Stimulated activated CD4-positive, alpha-beta T cell treated with anti-CD3 and anti-CD28 coated beads, Interleukin-2, amount 100 ng/mL, for 48 hours (primary cell): ENCODE results near the gene MAVS.
"Not testable (repeated sequence)": the region's sequence is repeated elsewhere in the genome, so short reads cannot be mapped to it uniquely, and the experiment has no call there.

Experiments used
- DNase-seq, 2 donors: peaks; one replicate each; pipeline ENCODE4 v3.0.0-alpha.2; 2020

The MAVS gene

DNA sequence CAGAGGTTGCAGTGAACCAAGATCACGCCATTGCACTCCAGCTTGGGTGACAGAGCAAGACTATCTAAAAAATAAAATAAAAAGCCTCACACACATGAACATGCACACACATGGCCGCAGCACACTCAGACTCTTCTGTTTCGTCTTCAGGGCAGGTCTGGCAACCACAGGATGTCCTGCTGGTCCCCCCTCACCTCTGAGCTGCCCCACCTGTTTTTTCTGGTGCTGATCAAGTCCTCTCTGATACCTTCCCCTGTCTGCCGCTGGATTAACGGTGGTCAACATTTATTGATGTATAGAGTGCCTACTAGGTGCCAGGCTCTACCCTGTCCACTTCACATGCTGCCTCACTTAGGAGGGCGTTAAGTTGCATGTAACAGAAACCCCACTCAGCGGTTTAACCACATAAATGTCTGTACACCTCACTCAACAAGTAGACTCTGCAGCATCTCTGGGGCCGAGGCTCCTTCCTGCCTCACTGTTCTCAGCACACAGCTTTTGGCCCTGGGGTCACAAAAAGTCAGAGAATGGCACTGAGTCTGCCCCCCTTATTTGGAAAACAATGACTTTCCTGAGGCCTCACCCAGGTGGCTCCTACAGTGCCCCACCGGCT, 30.8 kb upstream of the MAVS start:
- DNase-seq, result no peak

DNA sequence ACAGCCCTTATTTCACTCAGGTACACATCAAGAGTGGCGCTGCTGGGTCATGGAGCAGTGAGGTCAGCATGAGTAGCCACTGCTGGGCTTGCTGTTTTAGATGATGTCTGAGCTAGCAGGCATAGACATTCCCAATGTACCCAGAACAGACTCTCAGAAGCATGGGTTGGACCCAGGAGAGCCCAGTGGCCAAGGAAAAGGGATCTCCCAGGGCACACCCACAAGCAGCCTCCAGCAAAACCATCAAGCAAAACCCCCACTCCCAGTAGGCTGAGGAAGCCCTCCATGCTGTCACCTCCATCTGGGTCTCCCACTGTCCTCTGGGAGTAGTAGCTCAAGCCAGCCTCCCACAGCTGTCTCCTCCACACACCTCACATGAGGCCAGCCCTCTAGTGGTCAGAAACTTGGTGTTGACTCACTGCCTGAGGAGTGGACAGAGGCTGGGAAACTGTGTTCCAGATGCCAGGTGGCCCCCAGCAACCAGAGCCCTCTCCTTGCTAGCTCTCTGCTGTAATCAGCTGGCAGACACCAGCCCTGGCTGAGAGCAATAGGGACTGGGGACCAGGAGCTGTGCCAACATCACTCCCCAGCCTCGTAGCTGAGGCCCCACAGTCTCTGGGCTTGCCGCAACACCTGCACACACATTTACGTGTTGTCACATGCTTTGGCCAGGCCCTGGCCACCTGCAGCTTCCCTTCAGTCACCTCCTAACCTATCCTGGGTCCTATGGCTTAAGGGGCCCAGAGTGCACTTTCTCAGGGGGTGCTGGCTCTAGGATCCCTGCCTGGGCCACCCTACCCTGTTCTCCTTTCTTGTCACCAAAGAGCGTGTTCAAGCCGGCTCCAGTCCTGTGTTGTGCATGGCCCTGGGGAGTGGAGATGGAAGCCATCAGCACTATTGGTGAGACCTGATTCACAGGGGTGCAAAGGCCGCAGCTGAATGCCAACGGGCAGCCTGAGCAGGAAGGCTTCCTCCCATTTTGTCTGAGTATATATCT, 28.2 kb upstream of the MAVS start:
- DNase-seq, result no peak

DNA sequence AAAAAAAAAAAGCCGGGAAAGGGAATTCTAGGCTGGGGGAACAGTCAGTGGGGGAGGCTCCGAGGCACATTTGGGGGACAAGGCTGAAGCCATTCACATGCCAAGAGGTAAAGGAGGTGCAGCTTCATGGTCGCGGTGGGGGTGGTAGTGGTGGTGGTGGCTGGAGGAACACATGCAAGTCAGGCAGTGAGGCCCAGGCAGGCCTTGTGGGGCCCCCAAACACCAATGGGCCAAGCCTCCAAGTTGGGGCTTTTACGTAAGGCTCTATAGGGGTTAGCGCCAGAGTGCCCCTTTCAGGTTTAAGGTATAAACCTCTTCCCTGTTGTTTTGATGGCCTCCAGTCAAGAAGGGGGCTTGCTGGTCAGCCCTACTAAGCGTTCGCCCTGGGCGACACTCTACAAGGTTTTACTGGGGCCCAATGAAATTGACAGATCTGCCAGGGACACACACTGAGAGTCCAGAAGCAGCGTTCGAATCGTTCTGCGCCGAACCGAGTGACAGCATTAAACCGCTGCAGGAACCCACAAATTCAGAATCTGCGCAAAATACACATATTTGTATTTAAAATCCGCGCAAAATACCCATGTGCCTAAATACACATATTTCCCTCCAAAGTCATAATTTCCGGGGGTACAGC, 27.1 kb upstream of the MAVS start:
- no peak for DNase-seq

DNA sequence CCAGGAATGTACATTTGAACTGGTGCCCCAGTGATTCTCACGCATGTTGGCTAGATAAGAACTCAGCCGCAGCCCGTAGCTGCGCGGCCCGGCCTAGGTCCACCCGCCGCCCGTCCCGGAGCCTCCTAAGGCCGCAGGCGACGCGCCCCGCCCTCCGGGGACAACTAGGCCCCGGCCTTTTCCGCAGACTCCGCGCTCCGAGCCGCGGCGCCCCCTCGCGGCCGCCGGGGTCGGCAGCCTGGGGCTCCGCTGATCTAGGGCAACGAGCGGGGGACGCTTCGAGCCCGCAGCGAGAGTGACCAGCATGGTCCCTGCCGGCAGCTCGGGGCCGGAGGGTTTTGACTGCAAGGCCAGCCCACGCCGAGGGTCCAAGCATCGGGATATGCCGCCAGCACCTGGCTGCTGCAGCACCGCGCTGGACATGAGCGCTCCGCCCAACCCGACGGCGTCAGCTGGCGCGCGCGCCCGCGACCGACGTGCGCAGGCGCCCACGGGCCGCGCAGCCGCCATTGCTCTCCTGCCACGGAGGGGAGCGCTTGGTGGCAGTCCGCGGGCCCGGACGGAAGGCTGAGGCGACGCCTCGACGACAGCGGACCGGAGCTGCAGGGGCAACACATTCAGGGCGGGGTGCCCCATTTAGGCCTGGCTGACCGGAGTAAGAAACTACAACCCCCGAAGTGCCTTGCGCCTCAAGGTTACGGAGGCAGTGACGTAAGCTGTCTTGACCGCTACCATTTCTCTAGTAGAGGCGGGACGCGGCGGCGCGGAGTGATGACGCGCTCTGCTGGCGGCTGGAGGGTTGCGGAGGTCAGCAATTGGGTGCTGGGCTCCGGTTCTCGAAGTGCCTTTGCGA, 26.4 kb upstream of the MAVS start, which contains the start of gene AP5S1:
Gene AP5S1 (plus strand): TSS at position 500 of the 853 bp plus-strand sequence. CDS start 1,571 bp downstream, outside the sequence.
- DNase-seq, result peak; percentile 88 to 89

DNA sequence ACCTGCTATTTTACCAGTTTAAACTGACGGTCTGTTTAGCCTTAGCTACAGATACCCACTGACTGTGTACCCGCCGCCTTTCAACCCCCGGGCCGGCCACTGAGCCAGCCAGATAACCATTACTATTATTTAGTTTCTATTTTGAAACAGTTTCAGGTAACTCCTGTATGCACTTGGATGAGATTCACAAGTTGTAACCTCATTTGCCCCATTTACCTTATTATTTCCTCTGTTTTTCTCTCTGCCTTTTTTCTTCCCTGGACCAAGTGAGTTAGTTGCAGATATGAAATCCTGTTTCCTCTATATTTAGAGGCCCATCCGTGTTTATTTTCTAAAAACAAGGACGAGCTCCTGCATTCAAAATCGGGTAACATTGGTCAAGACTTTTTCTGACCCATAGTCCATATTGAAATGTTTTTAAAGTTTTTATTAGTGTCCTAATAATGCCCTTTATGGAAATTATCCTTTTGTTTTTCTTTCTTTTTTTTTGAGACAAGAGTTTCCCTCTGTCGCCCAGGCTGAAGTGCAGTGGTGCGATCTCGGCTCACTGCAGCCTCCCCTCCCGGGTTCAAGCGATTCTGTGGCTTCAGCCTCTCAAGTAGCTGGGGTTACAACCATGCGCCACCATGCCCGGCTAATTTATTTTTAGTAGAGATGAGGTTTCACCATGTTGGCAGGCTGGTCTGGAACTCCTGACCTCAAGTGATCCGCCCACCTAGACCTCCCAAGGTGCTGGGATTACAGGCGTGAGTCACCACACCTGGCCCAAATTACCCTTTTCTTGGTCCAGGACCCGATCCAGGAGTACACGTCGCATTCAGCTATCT, 25.5 kb upstream of the MAVS start:
- no peak for DNase-seq

DNA sequence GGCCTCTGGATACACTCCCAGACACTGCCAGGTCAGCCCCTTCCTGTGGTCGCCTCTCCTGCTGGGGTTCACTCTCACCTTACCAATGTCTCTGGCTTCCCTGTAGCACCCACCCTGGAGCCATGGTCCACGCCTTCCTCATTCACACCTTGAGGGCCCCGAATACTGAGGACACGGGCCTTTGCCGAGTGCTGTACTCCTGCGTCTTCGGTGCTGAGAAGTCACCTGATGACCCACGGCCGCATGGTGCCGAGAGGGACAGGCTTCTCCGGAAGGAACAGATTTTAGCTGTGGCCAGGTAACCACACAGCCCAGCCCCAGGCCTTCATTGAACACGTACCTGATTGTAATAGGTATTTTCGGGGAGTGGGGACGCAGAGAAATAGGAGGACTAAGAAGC, 24.6 kb upstream of the MAVS start:
- no peak for DNase-seq

DNA sequence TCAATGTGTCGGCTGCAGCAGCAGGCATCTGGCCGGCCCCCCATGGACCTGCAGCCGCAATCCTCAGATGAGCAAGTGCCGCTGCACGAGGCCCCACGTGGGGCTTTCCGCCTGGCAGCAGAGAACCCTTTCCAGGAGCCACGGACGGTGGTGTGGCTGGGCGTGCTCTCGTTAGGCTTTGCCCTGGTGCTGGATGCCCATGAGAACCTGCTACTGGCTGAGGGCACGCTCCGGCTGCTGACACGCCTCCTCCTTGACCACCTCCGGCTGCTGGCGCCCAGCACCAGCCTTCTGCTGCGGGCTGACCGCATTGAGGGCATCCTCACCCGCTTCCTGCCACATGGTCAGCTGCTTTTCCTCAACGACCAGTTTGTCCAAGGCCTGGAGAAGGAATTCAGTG, 22.8 kb upstream of the MAVS start:
- DNase-seq, result no peak

DNA sequence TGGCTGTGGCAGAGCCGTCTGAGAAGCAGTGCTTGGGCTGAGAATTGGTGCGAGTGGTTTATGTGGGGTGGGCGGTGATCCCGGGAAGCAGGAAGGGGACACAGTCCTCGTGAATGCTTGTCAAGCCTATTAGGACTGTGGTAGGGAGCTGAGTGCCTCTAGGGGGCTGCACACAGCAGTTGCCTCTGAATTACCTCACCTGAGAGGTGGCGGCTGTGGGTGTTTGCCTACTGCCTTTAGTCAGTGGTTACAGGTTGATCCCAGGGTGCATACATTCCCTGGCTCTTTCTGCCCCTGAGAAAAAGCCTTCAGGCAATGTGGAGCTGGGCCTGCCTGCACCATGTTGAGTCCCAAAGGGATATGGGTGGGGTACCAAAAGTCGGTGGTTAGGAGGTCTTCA, 21.1 kb upstream of the MAVS start:
- DNase-seq, result no peak

DNA sequence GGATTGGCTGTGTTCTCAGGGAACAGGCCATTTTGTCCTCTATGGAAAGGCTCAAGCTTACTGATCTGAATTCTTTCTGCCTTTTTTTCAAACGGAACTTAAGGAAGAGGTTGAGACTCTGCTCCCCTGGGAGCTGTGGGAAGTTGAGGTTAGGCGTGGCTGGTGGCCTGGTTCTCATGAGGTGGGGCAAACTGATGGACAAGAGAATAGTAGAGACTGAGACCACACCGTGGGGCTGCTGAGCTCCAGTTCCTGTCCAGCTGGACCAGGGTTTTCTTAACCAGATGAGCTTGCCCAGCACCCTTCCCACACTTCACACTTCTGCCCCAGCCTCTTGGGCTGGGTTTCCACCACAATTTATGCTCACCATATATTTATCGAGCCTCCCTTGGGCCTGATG, 20.2 kb upstream of the MAVS start:
- no peak for DNase-seq

DNA sequence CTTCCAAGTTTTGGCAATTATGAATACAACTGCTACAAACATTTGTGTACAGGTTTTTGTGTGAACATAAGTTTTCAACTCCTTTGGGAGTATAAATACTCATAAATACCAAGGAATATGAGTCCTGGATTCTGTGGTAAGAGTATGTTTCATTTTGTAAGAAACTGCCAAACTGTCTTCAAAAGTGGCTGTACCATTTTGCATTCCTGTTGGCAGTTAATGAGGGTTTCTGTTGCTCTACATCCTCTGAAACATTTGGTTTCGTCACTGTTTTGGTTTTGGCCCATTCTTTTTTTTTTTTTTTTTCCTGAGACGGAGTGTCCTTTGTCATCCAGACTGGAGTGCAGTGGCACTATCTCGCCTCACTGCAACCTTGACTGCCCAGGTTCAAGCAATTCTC, 17.8 kb upstream of the MAVS start:
- DNase-seq, result no peak

DNA sequence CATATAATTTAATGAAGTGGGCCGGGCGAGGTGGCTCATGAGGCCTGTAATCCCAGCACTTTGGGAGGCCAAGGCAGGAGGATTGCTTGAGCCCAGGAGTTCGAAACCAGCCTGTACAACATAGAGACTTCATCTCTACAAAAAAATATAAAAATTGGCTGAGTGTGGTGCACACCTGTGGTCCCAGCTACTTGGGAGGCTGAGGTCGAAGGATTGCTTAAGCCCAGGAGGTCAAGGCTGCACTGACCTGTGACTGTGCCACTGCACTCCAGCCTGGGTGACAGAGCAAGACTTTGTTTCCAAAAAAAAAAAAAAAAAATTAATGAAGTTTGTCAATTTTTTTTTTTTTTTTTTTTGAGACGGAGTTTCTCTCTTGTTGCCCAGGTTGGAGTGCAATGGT, 16.7 kb upstream of the MAVS start:
- DNase-seq, result not testable (repeated sequence)

DNA sequence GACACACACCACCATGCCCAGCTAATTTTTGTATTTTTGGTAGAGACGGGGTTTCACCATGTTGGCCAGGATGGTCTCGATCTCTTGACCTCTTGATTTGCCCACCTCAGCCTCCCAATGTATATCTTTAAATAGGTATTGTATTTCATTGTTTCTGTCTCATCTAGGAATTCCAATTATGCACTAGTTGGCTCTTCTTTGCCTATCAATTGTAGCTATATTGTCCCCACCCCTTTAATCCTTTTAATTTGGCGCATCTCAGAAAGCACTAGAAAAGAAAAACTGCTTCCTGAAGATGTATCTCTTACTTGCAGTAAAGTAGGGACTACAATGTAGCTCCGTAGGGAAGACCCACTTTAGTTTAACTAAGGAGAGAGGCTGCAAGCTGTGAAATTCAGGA, 10.5 kb upstream of the MAVS start:
- no peak for DNase-seq

DNA sequence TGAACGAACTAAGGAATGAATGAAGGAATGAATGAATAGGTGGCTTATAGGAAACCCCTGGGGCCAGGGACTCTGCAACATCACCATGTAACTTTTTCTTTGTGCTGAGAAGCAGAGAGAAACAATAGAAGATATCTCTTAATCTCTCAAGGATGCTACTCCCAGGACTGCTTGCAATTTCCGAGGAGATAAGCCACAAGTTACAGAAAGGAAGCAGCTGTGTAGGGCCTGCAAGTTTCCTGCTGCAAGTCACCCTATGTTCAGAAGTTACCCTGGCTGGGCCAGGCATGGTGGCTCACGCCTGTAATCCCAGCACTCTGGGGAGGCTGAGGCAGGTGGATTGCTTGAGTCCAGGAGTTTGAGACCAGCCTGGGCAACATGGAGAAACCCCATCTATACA, 7.3 kb upstream of the MAVS start:
- DNase-seq, result no peak

DNA sequence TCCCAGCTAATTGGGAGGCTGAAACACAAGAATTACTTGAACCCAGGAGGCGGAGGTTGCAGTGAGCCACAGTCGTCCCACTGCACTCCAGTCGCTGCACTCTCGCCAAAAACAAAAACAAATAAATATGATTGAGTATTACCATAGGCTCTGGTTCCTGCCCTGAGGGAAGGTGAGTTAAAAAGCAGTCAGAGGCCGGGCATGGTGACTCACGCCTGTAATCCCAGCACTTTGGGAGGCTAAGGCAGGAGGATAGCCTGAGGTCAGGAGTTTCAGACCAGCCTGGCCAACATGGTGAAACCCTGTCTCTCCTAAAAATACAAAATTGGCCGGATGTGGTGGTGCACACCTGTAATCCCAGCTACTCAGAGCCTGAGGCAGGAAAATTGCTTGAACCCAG, 6.4 kb upstream of the MAVS start:
- DNase-seq, result not testable (repeated sequence)

DNA sequence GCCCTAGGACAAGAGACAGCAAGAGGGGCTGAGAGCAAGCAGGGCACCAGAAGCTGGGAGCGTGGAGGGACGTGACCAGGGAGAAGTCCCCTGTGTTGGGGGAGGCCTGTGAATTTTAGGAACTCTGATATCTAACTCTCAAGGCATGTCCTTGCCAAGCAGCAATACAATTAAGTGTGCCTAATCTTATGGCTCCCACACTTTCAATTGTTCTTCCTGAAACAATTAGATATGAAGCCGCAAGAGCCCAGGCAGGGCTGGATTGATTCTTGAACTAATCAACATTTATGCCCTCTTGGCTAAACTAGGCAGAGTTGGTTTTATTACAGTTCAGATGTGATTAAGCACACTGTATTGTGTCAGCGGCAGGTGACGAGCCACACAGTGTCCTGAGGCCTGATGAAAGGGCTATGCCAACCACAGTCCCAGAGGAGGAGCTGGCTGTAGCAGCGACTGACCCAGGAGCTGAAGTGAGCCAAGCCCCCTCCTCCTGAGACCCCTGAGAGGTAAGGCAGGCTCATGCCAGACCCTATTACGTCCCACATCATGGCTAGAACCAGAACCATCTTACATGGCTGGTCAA, 4.2 kb upstream of the MAVS start:
- DNase-seq, result no peak

DNA sequence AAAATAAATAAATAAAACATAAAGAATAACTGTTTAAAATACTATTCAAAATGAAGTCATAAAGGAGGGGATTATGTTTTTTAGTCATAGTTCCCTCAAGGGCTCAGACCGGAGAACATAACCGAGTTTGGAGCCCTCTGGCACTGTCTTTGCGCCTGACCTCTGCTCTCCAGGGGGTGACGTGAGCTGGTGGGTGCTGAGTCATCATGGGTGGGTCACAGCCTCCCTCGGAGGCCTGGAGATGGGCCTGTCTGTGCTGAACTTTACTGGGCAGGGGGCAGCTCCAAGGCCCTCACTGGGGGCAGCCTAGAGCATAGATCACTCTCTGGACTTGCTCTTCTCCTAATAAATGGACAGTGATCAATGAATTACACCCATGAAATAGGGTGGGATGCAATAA, 3.1 kb upstream of the MAVS start:
- no peak for DNase-seq

DNA sequence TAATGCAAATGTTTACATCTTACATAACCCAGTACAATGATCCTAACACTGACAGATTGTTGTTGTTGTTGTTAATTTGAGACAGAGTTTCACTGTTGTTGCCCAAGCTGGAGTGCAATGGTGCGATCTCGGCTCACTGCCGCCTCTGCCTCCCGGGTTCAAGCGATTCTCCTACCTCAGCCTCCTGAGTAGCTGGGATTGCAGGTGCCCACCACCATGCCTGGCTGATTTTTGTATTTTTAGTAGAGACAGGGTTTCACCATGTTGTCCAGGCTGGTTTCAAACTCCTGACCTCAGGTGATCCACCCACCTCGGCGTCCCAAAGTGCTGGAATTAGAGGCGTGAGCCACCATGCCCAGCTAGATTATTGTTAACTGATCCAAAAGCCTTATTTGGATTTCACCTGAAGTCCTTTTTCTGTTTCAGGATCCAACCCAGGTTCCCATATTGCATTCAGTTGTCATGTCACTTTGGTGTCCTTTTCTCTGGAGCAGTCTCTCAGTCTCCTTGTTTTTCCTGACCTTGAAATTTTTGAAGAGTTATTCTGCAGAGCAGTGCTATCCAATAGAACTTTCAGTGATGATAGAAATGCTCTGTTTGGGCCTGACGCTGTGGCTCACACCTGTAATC, 2.5 kb upstream of the MAVS start:
- not testable (repeated sequence) for DNase-seq

DNA sequence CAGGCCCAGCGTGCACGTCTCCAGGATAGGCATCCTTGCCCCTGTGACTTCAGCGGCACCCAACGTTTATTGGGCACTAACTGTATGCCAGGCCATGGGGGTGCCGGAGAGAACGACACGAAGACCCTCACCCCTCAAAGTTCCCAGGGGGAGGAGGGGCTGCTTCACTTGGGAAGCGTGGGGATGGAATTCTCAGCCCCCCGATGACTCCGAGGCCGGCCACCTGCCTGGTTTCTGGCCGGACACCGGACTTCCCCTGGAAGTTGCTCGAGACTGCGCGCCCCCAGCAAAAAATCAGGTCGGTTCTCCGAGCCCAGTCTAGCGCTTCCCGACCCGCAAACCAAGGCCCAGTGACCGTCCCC, 275 bp upstream of the MAVS start:
- DNase-seq, result no peak

DNA sequence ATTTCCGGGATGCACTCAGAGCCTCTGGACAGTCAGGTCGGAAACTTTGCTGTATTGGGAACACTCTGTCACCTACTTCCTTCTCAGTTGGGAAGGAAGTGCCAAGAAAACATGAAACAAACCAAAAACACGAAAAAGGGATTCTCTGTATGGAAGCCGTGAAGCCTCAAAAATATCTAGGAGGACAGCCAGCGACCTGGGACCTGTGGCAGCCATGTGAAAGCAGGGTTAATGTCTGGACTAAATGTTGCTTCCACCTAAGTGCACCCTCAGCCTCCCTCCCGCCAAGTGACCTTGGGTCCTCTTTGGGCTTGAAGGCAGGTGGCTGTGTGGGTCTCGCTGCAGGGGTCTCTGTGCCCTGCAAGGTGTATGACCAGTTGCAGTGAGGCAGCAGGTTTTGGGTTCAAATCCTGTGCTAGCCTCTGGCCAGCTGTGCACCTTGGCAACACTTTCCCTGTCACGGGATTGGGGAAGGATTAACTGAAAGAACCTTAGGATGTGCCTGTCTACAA, 851 bp downstream of the MAVS start:
- DNase-seq, result no peak

DNA sequence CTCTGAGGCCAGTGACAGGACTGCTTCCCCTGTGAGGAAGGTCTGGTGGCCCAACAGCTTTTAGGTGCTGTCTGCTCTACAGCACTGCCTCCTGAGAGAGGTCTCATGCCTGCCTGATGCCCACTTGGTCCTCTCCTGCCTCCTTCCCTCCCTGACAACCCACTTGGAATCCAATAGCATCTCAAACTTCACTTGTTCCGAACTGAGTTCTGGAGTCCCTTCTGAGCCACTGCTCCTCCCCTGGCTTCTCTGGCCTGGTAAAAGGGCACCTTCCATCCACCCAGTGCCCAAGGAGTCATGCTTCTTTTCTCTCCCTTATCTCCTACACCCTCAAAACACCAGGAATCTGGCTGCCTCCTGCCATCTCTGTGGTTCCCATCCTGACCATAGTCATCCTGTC, 1.9 kb downstream of the MAVS start:
- no peak for DNase-seq

DNA sequence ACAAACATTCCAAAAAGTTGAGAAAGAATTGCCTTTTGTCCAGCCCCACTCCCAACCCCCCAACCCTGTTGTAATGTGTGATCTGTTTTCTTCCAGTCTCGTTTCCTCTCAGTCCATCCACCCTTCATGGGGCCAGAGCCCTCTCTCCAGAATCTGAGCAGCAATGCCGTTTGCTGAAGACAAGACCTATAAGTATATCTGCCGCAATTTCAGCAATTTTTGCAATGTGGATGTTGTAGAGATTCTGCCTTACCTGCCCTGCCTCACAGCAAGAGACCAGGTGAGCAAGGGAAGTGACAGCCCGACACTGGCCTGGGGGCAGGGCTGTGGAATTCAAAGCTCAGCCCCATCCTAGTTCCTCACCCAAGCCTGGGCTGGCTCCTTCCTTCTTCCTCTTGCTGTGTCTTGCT, 7.8 kb downstream of the MAVS start:
- no peak for DNase-seq
